NCI-H1436 (cell line): ENCODE results near the gene C6orf52.
"Not testable (repeated sequence)": the region's sequence is repeated elsewhere in the genome, so short reads cannot be mapped to it uniquely, and the experiment has no call there.

Experiments used
- DNase-seq: peaks from one replicate; lab custom pipeline; 2025; lab: John Stamatoyannopoulos, UW

Gene C6orf52

DNA sequence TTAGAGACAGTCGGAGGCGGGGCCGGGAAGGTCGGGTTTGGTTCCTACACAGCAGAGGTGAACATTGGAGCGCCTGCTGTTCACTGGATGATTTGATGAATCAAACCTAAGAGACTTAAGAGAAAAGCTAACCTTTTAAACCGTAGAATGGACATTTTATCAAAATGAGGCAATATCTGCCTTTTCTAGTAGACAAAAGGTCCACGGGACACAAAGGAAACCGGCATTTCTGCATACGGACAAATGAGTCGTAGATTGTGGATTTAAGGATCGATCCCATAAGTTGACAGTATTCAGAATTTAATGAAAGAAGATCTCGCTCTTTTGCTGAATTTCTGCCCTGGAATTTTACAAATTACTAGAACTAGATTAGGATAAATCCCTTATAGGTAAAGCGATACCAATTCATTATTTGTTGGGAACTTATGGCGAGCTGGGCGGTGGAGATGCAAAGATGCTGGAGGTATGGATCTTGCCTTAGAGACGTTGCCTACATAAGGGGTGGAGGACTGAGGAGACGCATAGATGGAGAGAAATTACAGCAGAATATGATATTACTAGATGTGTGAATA is 756 bp upstream of the C6orf52 start:
- DNase-seq, result no peak

DNA sequence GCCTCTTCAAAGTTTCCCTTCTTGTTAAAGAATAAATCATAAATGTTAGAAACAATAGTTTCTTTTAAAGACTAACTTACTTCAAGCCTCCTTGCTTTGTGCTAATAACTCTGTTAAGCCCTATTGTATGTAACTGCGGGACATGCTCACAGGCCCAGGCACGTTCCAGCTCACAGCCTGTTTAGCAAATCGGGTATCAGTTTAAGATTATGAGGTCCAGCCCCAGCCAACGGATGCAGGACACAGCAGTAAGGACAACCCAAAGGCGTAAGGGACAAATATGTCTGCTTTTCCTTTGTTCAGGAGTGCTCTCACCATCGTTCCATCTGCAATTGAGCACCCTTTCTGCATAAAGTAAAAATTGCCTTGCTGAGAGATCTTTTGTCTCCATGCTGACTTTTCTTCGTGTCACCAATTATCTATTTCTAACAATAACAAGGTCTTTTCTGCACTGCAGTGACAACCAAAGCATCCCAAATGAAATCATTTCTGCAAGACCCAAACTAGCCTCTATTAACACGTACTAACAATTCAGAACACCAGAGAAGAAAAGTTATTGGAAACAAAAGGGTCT is 1.4 kb downstream of the C6orf52 start:
- no peak for DNase-seq

GRCh38 chr6:10690651-10691445 is 3.6 kb downstream of the C6orf52 start:
- peak; percentile 19 for DNase-seq

DNA sequence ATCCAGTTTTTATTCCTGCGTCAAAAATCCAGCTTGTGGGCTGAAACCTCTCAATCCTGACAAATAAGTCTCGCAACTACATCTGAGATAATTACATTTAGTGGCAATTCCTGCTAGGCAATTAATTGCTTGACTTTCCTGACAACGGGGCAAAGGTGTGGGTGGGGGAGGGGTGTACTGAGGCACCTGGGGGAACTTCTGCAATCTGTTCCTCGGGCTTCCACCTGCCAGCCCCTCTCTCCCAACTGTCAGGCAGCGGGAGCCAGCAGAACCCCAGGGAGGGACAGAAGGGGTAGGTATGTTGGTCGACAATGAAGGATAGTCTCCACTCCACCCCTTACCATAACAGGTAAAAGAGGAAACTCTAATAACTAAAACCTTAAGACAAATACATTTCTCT is 6.8 kb downstream of the C6orf52 start:
- DNase-seq, result no peak

DNA sequence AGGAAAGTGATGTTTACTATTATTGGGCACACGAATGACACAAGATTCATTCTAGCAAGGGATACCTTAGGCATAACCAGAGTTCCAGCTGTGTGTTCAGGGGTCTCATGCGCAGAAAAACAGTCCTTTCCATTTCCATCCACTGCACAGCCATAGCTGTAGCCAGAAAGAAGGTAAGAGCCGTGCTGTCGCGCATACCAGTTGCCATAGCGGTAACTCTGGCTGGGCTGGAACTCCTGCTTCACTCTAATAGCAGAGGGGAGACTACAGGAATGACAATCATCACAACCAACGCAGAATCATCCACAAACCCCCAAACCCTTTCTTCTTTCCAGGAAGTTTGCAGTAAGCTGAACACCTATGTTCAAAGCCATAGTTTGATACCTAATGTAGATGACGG is 7.5 kb downstream of the C6orf52 start:
- no peak for DNase-seq

- DNase-seq, result no peak
These were observed 9.1 kb downstream of the C6orf52 start for GRCh38 chr6:10685092-10685915.

DNA sequence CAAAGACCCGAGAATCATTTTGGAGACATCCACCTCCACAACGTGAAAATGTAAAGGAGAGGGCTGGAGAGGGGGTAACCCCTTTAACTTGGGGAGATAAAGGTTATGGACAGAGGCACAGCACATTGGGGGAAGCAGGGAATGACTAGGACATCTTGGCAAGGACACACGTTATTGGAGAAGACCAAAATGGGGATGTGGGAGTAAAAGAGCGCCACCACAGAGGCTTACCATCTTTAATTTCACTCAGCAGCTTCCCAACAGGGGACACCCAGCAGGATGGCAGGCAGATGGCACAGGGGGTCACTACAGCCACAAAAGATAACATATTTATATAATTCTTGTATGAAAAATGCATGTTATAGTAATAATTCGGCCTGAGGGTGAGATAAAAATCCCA is 9.8 kb downstream of the C6orf52 start:
- no peak for DNase-seq

DNA sequence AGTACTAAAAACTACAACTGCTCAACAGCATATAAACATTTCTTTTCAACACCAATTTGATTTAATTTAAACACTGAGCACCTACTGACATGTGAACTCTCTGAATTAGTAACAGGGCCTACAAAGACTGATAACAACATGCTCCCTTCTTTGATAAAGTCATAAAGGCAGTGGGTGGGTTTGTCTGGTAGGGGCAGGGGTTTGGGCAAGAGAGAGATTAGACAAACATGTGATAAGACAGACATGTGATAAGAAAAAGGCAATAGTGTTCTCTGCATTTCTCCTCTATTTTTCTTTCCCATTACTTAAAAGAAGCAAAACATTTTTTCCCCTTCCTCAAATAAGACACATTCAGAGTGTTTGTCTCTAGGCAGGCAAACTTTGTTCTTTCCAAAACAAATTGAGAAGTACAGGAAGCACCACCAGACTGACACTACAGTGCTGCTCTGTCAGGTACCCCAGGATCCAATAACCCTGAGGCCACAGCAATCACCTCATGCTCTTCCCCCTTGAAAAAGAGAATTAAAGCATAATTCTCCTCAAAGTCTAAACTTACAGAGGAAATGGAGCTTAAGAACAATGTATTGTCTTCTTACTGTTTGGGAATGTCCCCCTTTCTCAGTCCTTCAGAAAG is 11.9 kb downstream of the C6orf52 start:
- no peak for DNase-seq

- DNase-seq, result no peak
These were observed 12.6 kb downstream of the C6orf52 start for GRCh38 chr6:10681795-10682194.

DNA sequence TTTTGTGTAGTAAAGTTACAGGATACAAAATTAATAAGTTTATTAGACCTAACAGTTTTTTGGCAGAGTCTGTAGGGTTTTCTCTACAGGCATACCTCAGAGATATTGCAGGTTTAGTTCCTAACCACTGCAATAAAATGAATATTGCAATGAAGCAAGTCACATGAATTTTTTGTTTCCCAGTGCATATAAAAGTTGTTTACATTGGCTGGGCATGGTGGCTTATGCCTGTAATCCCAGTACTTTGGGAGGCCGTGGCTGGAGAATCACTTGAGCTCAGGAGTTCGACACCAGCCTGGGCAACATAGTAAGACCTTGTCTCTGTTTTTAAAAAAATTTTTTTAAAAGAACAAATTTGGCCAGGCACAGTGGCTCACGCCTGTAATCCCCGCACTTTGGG is 16.0 kb downstream of the C6orf52 start:
- DNase-seq, result no peak

- DNase-seq, result no peak
These were observed 18.0 kb downstream of the C6orf52 start for GRCh38 chr6:10676403-10676802.

GRCh38 chr6:10668126-10668917 is 26.1 kb downstream of the C6orf52 start:
- DNase-seq, result no peak

- not testable (repeated sequence) for DNase-seq
These were observed 28.8 kb downstream of the C6orf52 start for GRCh38 chr6:10665595-10665994.

- no peak for DNase-seq
These were observed 31.7 kb downstream of the C6orf52 start for GRCh38 chr6:10662742-10663141.

DNA sequence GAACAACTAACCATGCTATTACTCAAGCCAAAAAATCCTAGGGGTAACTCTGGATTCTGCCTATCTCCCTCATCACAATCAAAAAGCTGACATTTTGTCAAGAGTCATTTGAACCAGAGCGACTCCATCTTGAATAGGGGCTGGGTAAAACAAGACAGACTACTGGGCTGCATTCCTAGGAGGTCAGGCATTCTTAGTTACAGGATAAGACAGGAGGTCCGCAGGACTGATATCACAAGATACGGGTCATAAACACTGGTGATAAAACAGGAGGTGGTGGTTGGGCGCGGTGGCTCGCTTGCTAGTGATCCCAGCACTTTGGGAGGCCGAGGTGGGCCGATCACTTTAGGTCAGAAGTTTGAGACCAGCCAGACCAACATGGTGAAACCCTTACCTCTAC is 32.2 kb downstream of the C6orf52 start:
- no peak for DNase-seq

GRCh38 chr6:10660431-10661191 is 33.8 kb downstream of the C6orf52 start:
- not testable (repeated sequence) for DNase-seq

GRCh38 chr6:10659699-10660348 is 34.6 kb downstream of the C6orf52 start:
- DNase-seq, result no peak

- no peak for DNase-seq
These were observed 35.3 kb downstream of the C6orf52 start for GRCh38 chr6:10658910-10659698.

DNA sequence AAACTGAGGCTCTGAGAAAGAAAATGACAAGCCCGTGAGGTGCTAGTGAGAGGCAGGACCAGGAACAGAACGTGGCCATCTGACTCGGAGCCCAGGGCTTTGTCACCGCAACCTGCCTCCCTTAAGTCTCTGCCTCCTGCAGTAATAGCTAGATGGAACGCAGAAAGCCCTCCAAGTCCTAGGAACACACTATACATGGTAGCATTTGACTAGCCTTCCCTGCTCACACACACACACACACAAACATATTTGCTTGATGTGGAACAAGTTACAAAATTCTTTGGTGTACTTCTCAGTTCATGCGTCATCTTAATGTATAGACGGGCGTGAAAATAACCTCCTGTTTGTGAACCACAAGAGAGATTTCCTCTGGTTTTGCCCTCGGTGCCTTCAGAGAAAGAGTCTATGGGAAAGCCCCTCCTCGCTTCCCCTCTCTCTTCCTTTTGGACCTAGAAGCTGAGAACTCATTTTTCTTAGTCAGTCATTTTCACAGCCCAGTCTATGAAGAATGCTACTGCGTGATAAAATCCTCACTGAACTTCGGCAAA is 38.8 kb downstream of the C6orf52 start:
- DNase-seq, result no peak
